Breast epithelium (tissue), 4 donors: ENCODE data around the gene TENM4. TPM values are rescaled to one million over a fixed set of nuclear protein-coding genes. Genes with fewer than 3 reads are reported as not detected.

Source experiments
- DNase-seq, 2 donors: peaks; one replicate each; pipeline ENCODE4 v3.0.0-alpha.2; 2019; ENCODE audit warnings: low spot score in 2 of 2
- H3K27ac ChIP-seq, 2 donors: fragments of 200-600 bp; sonication (generic) in 1 of 2; one replicate each; pipeline ENCODE4 v1.5.1; 2016 to 2019; ENCODE audit warnings: mild to moderate bottlenecking in 1 of 2
- H3K27me3 ChIP-seq, 2 donors: fragments of 200-600 bp; sonication (generic) in 1 of 2; one replicate each; pipeline versions ENCODE4 v1.5.1 to v1.6.0; 2017 to 2019; ENCODE audit warnings: control low read depth in 1 of 2, mild to moderate bottlenecking in 1 of 2
- H3K36me3 ChIP-seq: fragments of 200-600 bp; one replicate; pipeline ENCODE4 v1.5.1; 2019
- H3K4me1 ChIP-seq, 2 donors: fragments of 200-600 bp; sonication (generic); one replicate each; pipeline ENCODE4 v1.5.1; 2016 to 2019; ENCODE audit warnings: control low read depth in 1 of 2
- H3K4me3 ChIP-seq, 3 donors: fragments of 200-600 bp; sonication (generic); 1 replicate in 2 of 3; 2 replicates in 1 of 3; pipeline ENCODE4 v1.5.1; 2016 to 2019; ENCODE audit warnings: mild to moderate bottlenecking in 3 of 3, moderate library complexity in 2 of 3
- H3K9me3 ChIP-seq, 2 donors: fragments of 200-600 bp; sonication (generic) in 1 of 2; one replicate each; pipeline ENCODE4 v1.5.1; 2016 to 2019; ENCODE audit warnings: control low read depth in 1 of 2
- CTCF ChIP-seq, 3 donors: fragments of 450-650 bp; IDR thresholded peaks; one replicate each; pipeline ENCODE4 v1.5.1; 2016 to 2017; ENCODE audit warnings: antibody characterized with exemption in 3 of 3, mild to moderate bottlenecking in 3 of 3, moderate library complexity in 3 of 3
- POLR2A ChIP-seq: fragments of 450-650 bp; IDR thresholded peaks from one replicate; pipeline ENCODE4 v1.6.1; 2016; ENCODE audit warnings: antibody characterized with exemption, mild to moderate bottlenecking, moderate library complexity
- POLR2AphosphoS5 ChIP-seq, 3 donors: sonication (generic); formaldehyde crosslinking; IDR thresholded peaks; one replicate each; pipeline ENCODE4 v1.6.1; 2017; ENCODE audit warnings: antibody characterized with exemption in 3 of 3
- intact Hi-C: fragments of 100-400 bp; cut with DNase I; formaldehyde crosslinking; loops from one replicate; pipeline ENCODE4 v1.15.1; 2023; ENCODE audit warnings: low total_unique reads
- total RNA-seq, 3 donors: library from RNA; depleted of rRNA; stranded (reverse); fragments of >200 nt; gene quantifications; one replicate each; pipeline ENCODE4 v1.1.0, GENCODE V29; 2016

Gene TENM4
- total RNA-seq, 3 donors from 2014 or later: 0.29 to 7.9 (median 4.8) TPM

- no peaks in the 10 kb centered on the region for H3K4me1 ChIP-seq
- no peak overlapping the region for H3K4me3 ChIP-seq
- DNase-seq: no peak
- H3K27ac ChIP-seq: no peak overlapping the region
- no peaks in the 10 kb centered on the region for H3K9me3 ChIP-seq
- intact Hi-C loops: no loop called here
- H3K36me3 ChIP-seq: no peaks in the 10 kb centered on the region
- H3K27me3 ChIP-seq: no peaks in the 10 kb centered on the region
- TF ChIP-seq POLR2A: no peak
Measured at GRCh38 chr11:79013509-79013908, 427.3 kb downstream of the TENM4 start.

- H3K36me3 ChIP-seq: no peaks in the 10 kb centered on the region
- no peaks in the 10 kb centered on the region for H3K9me3 ChIP-seq
- intact Hi-C loops: no loop called here
- no peaks in the 10 kb centered on the region for H3K4me1 ChIP-seq
- TF ChIP-seq CTCF (IDR thresholded peaks at IDR 0.05) (no peak), POLR2AphosphoS5 (IDR thresholded peaks at IDR 0.05) (no peak), POLR2A (no peak)
- H3K4me3 ChIP-seq: no peak overlapping the region
- no peak for DNase-seq
- no peak overlapping the region for H3K27ac ChIP-seq
- H3K27me3 ChIP-seq: no peaks in the 10 kb centered on the region
Measured at GRCh38 chr11:79011357-79011756, 429.5 kb downstream of the TENM4 start.

- Histone ChIP-seq H3K36me3 (no peaks in the 10 kb centered on the region), H3K9me3 (peaks cover 0 to 7% of the 10 kb centered on the region in 2 donors)
Measured at GRCh38 chr11:79007771-79008402, 432.9 kb downstream of the TENM4 start.

GRCh38 chr11:79006854-79007253 is 434.0 kb downstream of the TENM4 start:
- H3K4me1 ChIP-seq: no peaks in the 10 kb centered on the region
- no peaks in the 10 kb centered on the region for H3K36me3 ChIP-seq
- intact Hi-C loops: no loop called here
- peaks cover 0 to 7% of the 10 kb centered on the region in 2 donors for H3K9me3 ChIP-seq
- no peak overlapping the region for H3K4me3 ChIP-seq
- no peak overlapping the region for H3K27ac ChIP-seq
- no peak for DNase-seq
- H3K27me3 ChIP-seq: no peaks in the 10 kb centered on the region
- TF ChIP-seq POLR2AphosphoS5 (IDR thresholded peaks at IDR 0.05): no peak
- no peak for TF ChIP-seq CTCF (IDR thresholded peaks at IDR 0.05)
- TF ChIP-seq POLR2A: no peak

More at GRCh38 chr11:79007771-79008402, 432.9 kb downstream of the TENM4 start:
- Histone ChIP-seq H3K27ac (no peak overlapping the region), H3K4me3 (no peak overlapping the region), H3K27me3 (no peaks in the 10 kb centered on the region), H3K4me1 (no peaks in the 10 kb centered on the region)
- intact Hi-C loops: no loop called here
- no peak for TF ChIP-seq CTCF (IDR thresholded peaks at IDR 0.05)
- no peak for TF ChIP-seq POLR2AphosphoS5 (IDR thresholded peaks at IDR 0.05)
- no peak for TF ChIP-seq POLR2A
- no peak for DNase-seq

GRCh38 chr11:78996007-78996406 is 444.8 kb downstream of the TENM4 start:
- no peak overlapping the region for H3K4me3 ChIP-seq
- no peaks in the 10 kb centered on the region for H3K27me3 ChIP-seq
- intact Hi-C loops: no loop called here
- TF ChIP-seq POLR2A: no peak
- no peak for TF ChIP-seq POLR2AphosphoS5 (IDR thresholded peaks at IDR 0.05)
- TF ChIP-seq CTCF (IDR thresholded peaks at IDR 0.05): no peak
- DNase-seq: no peak
- no peak overlapping the region for H3K27ac ChIP-seq
- peaks cover 0 to 7% of the 10 kb centered on the region in 2 donors for H3K9me3 ChIP-seq
- no peaks in the 10 kb centered on the region for H3K36me3 ChIP-seq
- no peaks in the 10 kb centered on the region for H3K4me1 ChIP-seq
